ENCODE data around the gene CRY1. TPM values are rescaled to one million over a fixed set of nuclear protein-coding genes. Genes with fewer than 3 reads are reported as not detected.

The CRY1 gene
- total RNA-seq (2014; rRNA removed; shearing (Covaris generic)): 7.0 and 13.2 TPM in 2 replicates

DNA sequence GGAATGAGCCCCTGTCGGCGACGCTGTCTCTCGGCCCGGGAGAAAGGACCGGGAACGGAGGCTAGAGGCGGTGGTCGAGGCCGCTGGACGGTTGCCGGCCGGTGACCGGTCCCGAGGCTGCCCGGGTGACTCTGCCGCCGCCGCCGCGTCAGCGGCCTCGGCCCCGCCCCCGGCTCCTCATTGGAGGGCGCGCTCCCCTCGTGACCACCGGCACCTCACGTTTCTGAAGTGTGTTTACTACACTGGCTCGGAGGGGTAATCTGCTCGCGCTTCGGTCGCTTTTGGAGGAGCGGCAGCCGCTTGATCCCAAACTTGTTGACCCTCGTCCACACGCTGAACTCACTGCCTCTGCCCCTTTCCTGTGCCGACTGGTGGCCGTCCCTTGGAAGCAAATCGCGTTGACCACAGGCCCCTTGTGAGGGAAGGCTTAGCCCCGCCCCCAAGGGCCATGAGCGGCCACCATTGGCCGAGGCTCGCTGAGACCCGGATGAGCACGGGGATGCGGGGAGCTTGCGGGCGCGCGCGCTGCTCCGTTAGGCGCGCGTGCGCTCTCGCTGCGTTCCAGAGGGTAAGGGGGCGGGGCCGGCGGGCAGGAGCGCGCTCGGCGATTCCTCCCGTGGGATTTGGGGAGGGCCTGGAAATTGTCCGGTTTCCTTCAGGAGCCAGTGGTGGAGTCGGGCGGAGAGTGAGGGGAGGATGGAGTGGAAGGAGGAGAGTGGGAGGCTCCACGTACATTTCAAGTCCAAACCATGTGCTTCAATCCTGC lies at the start of gene CRY1:
Gene CRY1, minus strand, starts transcription at position 133 of the 766 bp plus-strand sequence. CDS start 588 bp downstream, outside the sequence.
- DNase-seq (ENCODE audit: low spot score): peak; percentile 90

DNA sequence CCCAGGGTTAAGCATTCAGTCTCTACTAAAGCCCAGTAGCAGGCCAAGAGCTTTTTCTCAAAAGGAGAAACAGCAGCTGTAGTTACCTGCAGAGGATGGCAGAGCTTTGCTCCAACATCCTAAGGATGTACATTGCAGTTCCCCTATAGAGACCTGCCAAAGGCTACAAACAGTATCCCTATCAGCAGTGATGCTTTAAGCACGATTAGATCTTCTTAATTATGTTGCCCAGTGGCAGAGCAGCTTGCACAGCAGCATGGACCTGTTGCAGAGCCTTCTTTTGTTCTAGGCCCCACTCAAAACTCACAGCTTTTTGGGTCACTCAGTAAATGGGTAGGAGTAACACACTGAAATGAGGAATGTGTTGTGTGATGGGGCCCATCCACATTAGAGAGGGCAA lies 46.4 kb upstream of the CRY1 start:
- DNase-seq (ENCODE audit: low spot score): no peak

DNA sequence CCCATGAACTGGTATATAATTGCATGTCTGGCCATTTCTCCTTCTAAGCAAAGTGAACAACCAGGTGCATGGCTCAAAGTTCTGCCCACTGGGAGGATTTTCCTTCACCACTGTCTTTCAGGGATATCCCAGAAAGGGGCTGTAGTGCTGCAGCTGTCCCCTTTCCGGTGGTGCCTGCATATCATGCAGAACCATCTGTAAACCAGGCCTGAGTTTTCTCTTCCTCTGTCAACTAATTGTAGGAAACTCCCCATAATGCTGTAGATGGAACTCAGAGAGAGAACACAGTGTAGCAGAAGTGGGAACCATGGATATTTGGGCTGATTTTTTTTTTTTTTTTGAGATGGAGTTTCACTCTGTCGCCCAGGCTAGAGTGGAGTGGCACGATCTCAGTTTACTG lies 45.6 kb upstream of the CRY1 start:
- DNase-seq (ENCODE audit: low spot score): no peak

DNA sequence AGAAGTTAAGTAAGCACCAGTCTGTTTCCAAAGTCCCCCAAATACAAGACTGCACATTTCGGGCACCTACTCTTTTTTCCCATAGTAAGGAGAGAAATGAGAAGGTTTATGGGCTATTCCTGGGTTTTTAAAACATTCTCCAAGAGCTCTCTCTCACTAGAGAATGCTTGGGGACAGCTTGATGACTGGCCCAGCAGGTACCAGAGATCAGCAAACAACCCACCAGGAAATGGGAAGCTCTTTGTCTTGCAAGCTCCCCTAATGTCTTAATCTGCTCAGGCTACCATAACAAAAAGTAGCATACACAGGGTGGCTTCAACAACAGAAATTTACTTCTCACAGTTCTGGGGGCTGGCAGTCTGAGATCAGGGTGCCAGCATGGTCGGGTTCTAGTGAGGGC lies 41.8 kb upstream of the CRY1 start:
- no peak for DNase-seq (ENCODE audit: low spot score)

DNA sequence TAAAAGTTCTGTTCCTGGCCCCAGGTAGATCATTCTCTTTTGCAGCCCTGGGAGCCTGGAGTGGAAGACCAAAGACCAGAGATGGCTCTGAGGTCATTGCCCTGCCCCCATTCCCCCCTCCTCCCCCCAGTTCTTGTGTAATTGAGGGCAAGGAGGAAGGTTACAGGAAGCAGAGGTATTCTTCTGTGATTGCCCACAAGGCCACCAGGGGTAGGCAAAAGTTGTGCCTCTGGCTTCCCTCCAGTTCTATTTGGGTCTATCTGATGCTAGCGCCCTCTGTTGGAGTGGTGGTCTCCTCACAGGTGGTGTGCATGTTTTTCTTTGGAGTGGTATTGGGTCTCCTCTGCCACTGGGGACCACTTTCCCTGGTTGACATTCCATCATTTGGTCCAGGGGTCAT lies 41.2 kb upstream of the CRY1 start:
- peak; percentile 62 for DNase-seq (ENCODE audit: low spot score)

DNA sequence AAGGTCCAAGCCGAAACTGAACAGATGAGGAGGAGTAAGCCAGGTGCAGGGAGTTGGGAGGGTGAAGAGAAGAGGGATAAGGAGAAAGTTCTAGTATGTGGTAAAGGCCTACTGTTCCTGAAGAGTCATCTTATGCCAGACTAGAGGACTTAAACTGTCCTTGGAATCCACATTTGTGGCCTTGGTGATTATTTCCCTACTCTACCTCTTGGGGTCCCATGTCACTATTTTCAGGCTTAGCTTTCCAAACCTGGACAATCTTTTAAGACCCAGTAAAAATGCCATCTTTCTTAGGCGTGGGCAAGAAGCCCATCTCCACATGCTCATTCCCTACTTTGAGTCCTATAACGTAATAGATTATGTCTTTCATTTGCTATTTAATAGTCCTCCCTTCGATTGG lies 40.1 kb upstream of the CRY1 start:
- peak; percentile 6 for DNase-seq (ENCODE audit: low spot score)

DNA sequence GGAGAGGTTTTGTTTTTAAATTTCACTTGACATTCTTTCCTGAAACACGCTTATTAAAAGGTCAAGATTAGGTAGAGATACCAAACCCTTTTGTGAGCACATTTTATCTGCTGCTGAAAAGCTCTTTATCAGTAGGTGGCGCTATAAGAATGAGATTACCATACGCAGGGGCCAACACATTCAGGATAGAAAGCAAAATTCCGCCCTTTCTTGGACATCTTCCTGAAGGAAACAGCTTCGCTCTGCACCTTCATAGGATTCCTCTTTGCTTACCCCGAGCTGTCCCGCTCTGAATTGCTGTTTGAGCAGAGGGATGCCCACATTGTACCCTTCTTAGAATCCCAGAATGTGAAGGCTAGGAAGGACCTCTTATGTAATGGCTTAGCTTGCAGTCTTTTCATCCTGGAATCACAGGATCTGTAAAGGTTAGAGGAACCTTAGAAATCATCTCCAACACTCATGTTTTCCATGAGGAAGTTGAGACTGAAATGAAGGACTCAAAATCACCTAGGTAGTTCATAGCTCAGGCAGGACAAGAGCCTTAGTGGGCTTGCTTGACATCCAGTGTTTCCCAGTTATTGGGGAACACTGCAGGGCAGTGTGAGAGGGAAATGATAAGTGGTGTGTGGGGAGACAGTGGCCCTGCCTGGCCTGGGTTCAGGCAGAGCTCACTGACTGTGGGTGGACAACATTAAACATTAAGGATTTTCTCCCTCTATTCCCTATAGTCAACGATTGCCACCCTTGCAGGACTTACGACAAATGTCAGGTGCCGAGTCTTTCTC lies 38.7 kb upstream of the CRY1 start:
- DNase-seq (ENCODE audit: low spot score): peak; percentile 58

DNA sequence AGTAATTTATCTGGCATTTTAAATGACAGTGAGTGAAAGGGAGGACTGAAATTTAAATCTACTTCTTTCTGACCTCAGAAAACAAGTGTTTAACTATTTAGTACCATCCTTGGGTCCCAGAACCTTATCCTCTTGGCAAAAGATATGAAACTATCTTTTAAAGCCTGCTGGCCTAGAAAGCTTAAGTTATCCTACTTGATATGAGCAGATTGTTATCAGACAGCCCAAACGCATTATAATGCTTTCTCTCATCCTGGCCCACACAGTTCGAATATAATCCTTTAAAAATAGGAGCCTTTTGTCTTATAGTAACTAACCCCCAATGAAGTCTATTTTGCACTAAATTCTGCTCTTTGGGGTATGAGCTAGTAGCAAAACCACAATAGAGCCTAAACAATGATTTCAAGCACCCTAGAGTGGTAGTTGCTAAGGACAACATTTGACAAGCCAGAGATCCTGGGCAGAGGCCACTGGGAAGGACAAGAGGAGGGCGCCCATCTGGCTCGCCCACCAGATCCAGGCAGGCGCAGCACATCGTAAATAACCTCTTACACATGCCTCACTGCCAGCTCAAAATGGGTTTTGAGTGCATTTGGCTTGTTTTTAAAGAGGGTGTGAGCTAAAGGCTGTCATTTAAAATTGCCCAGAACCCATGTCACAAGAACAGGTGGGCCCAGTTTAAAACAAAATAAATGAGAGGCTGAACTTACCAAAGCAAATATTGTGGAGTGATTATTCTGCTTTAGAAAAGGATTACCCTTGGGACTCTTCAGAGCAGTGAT lies 37.7 kb upstream of the CRY1 start:
- no peak for DNase-seq (ENCODE audit: low spot score)

DNA sequence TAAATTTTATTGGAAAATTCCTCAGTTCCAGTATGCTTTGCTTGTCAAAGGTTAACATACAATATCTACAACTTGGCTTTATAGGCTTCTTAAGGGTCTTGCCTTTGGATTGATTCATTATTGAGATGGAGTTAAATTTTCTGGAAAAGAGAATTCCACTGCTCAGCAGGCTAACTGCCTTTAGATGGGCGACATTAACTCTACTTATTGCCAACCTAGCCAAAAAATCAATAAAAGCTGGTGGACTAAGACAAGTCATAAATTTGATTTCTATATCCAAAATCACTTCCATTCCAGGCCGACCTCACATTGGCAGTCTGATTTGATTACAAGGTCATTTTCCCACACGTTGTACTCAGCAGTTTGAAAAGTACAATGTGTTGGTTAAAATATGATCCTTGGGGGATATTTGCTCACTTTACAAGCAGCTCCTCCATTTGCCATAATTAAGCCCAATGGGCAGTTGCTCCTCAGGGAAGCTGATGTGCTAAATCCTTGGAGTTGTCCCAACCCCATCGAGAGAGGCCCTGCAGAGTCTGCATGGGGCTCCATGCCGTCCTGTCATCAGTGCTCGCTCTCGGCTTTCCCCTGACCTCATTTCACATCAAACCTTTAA lies 36.1 kb upstream of the CRY1 start:
- DNase-seq (ENCODE audit: low spot score): no peak

DNA sequence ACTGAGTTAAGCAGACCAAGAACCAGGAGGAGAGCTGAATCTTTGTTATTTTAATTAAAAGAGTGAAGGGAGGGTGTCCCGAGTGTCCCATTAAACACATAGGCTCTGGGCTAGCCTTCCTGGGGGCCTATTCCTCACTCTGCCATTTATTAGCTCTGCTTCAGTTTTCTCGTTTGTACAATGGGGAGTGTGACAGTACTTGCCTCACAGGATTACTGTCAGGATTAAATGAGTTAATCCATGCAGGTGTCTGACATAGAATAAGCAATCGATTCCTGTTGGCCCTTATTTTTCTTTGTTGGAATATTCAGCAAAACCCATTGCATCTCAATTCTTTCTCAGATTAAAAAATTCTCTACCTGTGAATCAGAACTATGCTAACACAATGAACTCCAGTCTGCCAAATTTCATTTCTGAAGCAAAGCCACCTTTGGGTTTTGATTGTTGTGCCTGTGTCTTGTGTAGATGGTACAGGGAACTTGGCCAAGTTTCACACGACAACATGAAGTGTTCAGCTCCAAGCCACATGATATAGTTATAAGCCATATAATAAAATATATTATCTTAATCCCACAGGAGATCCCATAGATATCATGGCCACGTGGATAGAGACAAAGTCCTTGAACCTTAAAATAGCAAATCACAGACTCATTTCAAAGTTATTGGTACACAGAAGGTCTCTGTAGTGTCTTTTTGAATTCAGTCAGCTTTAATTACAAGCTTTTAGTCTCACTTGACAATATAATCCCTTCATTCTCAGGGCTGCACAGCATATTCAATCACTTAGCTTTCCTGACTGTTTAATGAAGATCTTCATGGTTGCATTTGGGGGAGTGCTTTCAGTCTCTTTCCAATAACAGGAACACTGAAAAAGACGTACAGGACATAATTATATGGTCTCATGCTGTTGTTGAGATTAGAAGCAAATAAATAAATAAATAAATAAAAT lies 34.4 kb upstream of the CRY1 start:
- no peak for DNase-seq (ENCODE audit: low spot score)

DNA sequence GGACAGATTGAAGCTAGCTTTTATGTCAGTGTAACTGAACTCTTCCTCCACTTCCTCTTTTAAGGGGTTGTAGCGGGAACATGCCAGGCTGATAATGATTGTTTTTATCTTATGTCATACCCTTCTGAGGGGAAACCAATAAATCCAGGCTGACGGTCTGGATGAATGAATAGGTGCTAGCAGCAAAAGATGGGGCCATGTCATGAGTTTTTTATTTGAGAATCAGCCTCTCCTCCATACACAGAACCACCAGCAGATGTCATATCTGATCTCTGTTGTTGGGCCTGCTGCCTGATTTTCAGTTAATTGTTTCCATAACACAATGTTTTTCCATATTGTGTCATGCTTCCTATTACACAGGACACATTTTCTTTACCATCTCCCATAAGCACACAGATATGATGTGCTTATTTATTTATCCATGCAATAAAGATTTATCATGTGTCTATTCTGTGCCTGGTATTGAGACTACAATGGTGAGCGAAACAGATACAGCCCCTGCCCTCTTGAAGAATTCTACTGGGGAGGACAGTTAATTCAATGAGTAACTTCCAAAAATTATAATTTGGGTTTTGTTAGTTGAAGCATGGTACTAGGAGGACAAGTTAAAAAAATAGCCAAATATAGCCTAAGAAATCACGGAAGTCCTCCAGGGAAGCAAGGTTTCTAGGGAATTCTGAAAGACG lies 33.6 kb upstream of the CRY1 start:
- peak; percentile 9 for DNase-seq (ENCODE audit: low spot score)

DNA sequence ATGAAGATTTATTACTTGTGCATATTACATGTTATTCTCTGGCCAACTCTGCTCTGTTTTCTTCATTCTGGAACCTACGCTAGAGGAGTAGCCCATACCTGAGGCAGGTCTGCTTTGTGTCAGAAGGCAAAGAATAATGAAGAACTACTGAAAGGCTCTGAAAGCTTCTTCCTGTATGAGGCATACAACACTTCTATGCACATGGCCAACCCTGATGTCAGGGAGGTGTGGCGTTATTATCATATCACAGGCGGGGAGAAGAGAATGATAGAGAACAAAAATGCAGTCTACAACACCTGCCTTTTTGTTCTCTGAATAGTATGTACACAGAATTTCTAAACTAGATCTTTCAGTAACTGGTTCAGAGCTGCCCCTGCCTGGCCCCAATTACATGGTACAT lies 32.5 kb upstream of the CRY1 start:
- no peak for DNase-seq (ENCODE audit: low spot score)

DNA sequence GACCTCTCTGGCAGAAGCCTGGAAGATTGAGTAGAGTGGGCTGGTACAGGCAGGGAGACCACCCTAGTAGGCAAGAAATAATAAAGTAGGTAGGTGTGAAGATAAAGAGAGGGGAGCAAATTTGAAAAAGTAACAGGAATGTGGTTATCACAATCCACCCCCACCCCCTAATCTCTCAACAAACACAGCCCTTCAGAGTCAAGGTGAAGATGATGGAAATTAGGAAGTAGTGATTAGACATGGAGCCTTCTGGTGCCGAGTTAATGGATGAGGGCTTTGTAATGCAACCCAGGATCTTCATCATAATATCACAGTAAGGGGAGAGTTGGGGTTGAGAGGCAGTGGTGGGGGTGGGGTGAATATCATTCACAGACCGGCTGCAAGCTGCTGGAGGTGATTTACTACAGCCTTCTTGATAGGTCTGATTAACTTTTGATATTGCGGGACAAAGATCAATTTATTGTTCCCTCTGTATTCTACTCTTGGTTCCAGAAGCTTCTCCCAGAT lies 29.2 kb upstream of the CRY1 start:
- no peak for DNase-seq (ENCODE audit: low spot score)

DNA sequence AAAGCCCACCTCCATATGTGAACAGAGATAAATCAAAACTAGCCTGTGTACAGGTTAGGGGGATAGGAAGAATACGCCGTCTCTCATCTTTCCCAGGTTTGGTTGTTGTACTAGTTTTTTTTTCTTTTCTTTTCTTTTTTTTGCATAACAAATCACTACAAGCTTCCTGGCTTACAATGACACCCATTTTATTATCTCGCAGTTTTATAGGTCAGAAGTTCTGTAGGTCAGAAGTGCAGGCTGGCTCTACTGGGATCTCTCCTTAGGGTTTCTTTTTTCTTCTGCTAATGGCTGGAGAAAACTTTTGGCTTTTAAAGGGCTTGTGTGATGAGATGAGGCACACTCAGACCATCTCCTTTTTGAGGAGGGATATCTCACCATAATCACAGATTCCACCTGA lies 25.7 kb upstream of the CRY1 start:
- no peak for DNase-seq (ENCODE audit: low spot score)

DNA sequence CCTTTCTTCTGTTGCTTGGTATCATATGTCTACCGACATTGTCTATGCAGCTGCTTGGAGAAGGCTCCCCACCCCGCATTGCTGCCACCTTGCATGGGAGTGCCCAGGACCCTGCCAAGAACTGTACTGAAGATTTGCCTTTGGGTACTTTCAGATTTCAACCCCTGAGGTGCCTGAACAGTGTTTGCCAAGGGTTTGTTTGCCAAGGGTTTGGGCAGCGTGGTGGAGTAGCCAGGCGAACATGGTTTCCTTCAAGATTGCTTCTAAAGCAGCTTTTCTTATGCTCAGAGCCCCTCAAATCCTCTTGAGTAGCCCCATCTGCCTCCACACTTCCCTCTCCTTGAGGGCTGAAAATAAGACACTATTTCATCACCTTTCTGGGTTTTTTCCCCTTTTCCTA lies 25.3 kb upstream of the CRY1 start:
- DNase-seq (ENCODE audit: low spot score): no peak

DNA sequence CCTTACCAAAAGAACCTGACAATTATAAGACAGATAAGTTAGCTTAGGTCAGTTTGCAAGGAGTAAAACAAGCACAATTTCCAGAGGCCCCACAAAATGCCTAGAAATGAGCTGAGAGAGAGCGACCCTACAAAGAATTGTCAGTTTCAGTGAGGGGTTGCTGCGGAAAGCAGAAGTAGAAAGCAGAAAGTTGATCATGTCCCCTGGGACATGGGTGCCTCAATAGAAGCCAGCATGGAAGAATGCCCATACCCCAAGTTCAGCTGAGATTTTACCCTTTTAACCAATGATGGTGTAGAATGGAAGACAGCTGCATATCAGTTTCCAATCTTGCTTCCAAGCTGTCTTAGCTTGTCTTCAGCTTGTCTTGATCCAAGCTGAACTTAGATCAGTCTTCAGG lies 21.8 kb upstream of the CRY1 start:
- DNase-seq (ENCODE audit: low spot score): no peak

DNA sequence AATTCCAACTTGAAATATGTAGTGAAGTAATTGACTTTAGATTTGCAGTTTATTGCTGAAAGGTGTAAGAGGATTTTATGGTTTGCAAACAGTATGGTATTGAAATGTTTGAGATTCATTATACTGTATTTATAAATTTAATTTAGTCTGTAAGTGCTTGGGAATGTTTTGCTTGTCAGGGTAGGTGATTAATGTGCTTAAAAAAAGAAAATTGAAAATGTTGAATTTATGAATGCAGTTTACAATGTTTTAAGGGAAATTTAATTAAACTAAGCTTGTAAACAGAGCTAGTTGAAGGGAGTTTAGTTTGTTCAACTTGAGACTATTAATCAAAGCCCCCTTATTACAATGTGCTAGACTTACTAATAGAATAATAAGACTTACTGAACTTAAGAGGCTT lies 18.0 kb upstream of the CRY1 start:
- no peak for DNase-seq (ENCODE audit: low spot score)

DNA sequence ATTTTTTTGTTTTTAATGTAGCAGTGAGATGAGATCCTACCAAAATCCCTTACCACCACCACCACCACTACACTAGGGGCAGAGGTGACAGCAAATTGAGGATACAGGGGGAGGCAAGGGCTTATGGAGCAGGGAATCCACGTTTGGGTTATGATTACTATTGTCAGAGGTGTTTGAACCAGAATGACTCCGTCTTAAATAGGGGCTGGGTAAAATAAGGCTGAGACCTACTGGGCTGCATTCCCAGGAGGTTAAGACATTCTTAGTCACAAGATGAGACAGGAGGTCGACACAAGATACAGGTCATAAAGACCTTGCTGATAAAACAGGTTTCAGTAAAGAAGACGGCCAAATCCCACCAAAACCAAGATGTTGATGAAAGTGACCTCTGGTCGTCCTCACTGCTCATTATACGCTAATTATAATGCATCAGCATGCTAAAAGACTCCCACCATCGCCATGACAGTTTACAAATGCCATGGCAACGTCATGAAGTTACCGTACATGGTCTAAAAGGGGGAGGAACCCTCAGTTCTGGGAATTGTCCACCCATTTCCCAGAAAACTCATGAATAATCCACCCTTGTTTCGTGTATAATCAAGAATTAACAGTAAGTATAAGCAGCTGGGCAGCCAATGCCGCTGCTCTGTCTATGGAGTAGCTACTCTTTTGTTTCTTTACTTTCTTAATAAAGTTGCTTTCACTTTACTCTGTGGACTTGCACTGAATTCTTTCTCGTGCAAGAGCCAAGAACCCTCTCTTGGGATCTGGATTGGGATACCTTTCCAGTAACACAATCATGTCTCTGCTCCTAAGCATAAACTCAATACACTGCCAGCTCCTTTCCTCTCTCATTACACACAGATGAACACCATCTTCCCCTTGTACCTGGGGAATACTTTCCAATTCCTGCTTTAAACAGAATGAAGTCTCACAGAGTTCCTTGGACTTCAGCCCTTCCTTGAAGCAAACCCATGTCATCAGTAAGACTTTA lies 16.7 kb upstream of the CRY1 start:
- no peak for DNase-seq (ENCODE audit: low spot score)

DNA sequence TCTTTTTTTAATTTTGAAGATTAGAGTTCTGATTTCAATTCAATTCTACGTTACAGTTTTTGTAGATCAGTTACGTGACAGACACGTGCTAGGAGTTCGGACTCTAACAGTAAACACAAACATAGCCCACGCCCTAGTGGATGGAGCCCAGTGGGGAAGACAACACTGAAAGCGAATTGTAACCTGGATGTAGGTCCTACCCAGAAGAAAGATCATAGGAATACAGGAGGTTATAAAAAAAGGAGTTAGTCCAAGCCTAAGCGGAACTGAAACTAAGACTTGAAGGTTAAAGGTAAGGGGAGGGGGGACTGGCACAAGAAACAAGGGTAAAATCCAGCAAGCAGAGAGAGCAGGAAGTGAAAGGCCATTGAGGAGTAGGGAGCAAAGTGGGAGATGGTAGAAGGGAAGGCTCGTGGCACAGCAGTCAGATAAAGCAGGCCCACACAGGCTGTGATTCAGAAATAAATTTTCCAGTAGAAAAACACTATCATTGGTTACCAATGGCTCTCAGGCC lies 15.7 kb upstream of the CRY1 start:
- DNase-seq (ENCODE audit: low spot score): no peak
